B cell (primary cell): ENCODE measurements around the gene NUPR1. TPM values are rescaled to one million over a fixed set of nuclear protein-coding genes. Genes with fewer than 3 reads are reported as not detected.

Experiments
- ATAC-seq: fragments of 200-7000 bp; cut with Tn5 transposase; one replicate; pipeline ENCODE4 v1.10.0; 2021; ENCODE audit warnings: low read depth, mild to moderate bottlenecking, moderate number of reproducible peaks, moderate library complexity
- CTCF ChIA-PET: fragments of 350-600 bp; sonication (Branson Sonifier 250); formaldehyde crosslinking; loops from one replicate; lab custom pipeline; 2021; ENCODE audit warnings: antibody characterized with exemption, inconsistent platforms; lab: Charles Lee
- POLR2A ChIA-PET: fragments of 350-600 bp; sonication (Branson Sonifier 250); formaldehyde crosslinking; loops from one replicate; lab custom pipeline; 2021; ENCODE audit warnings: antibody characterized with exemption; lab: Charles Lee
- DNase-seq: peaks from one replicate; pipeline ENCODE4 v3.0.0; 2013
- H2AFZ ChIP-seq: 2 replicates; pipeline ENCODE4 v1.6.1; 2012; ENCODE audit warnings: mild to moderate bottlenecking, low read depth, low read length; ENCODE audit not compliant: insufficient read depth, poor library complexity, severe bottlenecking
- H3K27ac ChIP-seq, 2 donors: 1 replicate in 1 of 2; 2 replicates in 1 of 2; pipeline ENCODE4 v1.5.1; 2012 to 2013; ENCODE audit warnings: low read length in 2 of 2, mild to moderate bottlenecking in 2 of 2, moderate library complexity in 1 of 2
- H3K27me3 ChIP-seq, 4 experiments: fragments of 200-600 bp in 1 of 4; sonication (generic) in 1 of 4; replicated peaks in 1 of 4; 1 replicate in 2 of 4; 2 replicates in 2 of 4; pipeline versions ENCODE4 v1.6.1 to v1.7.0; 2013 to 2016; ENCODE audit warnings: low read length in 3 of 4, mild to moderate bottlenecking in 2 of 4, mixed read lengths in 1 of 4, moderate library complexity in 1 of 4; ENCODE audit not compliant: insufficient read depth in 4 of 4, control insufficient read depth in 3 of 4; ENCODE audit errors: control extremely low read depth in 1 of 4
- H3K36me3 ChIP-seq, 2 experiments: replicated peaks in 1 of 2; 1 replicate in 1 of 2; 2 replicates in 1 of 2; pipeline versions ENCODE4 v1.6.1 to v1.7.1; 2013; ENCODE audit warnings: low read length in 1 of 2; ENCODE audit not compliant: insufficient read depth in 2 of 2, control insufficient read depth in 1 of 2; ENCODE audit errors: control extremely low read depth in 1 of 2, extremely low read depth in 1 of 2
- H3K4me1 ChIP-seq, 2 donors: fragments of 200-600 bp in 1 of 2; sonication (generic) in 1 of 2; 1 replicate in 1 of 2; 2 replicates in 1 of 2; pipeline versions ENCODE4 v1.5.1 to v1.6.1; 2013 to 2017; ENCODE audit warnings: low read length in 2 of 2; ENCODE audit not compliant: control insufficient read depth in 2 of 2, insufficient read depth in 2 of 2
- H3K4me2 ChIP-seq: replicated peaks from 2 replicates; pipeline ENCODE3; 2012; ENCODE audit warnings: mild to moderate bottlenecking, low read depth, low read length; ENCODE audit not compliant: poor library complexity, severe bottlenecking
- H3K4me3 ChIP-seq, 5 experiments: fragments of 200-600 bp in 1 of 5; sonication (generic) in 1 of 5; 1 replicate in 3 of 5; 2 replicates in 2 of 5; pipeline versions ENCODE4 v1.5.1 to v1.7.0; 2011 to 2016; ENCODE audit warnings: low read length in 4 of 5, mild to moderate bottlenecking in 4 of 5, low read depth in 2 of 5, control low read depth in 1 of 5, moderate library complexity in 1 of 5; ENCODE audit not compliant: insufficient read depth in 1 of 5; ENCODE audit errors: control extremely low read depth in 1 of 5, extremely low read depth in 1 of 5
- H3K79me2 ChIP-seq: fragments of 200-600 bp; sonication (generic); one replicate; pipeline ENCODE4 v1.6.0; 2016; ENCODE audit warnings: low read length; ENCODE audit not compliant: control insufficient read depth, insufficient read depth
- H3K9ac ChIP-seq: fragments of 200-600 bp; sonication (generic); 2 replicates; pipeline ENCODE4 v1.6.1; 2017; ENCODE audit warnings: mild to moderate bottlenecking, low read length, moderate library complexity
- H3K9me3 ChIP-seq, 3 donors: one replicate each; pipeline versions ENCODE4 v1.6.1 to v1.7.1; 2013; ENCODE audit warnings: low read length in 2 of 3; ENCODE audit not compliant: control insufficient read depth in 2 of 3, insufficient read depth in 1 of 3; ENCODE audit errors: control extremely low read depth in 1 of 3
- H4K20me1 ChIP-seq: 2 replicates; pipeline ENCODE4 v1.6.0; 2012; ENCODE audit warnings: mild to moderate bottlenecking, low read length; ENCODE audit not compliant: insufficient read depth, control insufficient read depth, poor library complexity, severe bottlenecking
- H3K27ac Mint-ChIP-seq: one replicate; pipeline ENCODE4 v1.8.0; 2021; ENCODE audit warnings: mixed read lengths
- H3K27me3 Mint-ChIP-seq: one replicate; pipeline ENCODE4 v1.8.0; 2021; ENCODE audit warnings: mixed read lengths
- H3K4me1 Mint-ChIP-seq: one replicate; pipeline ENCODE4 v1.8.0; 2021; ENCODE audit warnings: mixed read lengths
- H3K4me3 Mint-ChIP-seq: one replicate; pipeline ENCODE4 v1.8.0; 2021; ENCODE audit warnings: mixed read lengths
- H3K9me3 Mint-ChIP-seq: one replicate; pipeline ENCODE4 v1.8.0; 2022; ENCODE audit warnings: mixed read lengths; ENCODE audit not compliant: insufficient read depth
- CTCF ChIP-seq: fragments of 200-600 bp; IDR thresholded peaks from one replicate; pipeline ENCODE4 v1.8.0; 2022; ENCODE audit warnings: antibody characterized with exemption, mild to moderate bottlenecking
- EZH2 ChIP-seq: IDR thresholded peaks from 2 replicates; pipeline ENCODE4 v1.6.1; 2012; ENCODE audit warnings: borderline replicate concordance, low read depth, mild to moderate bottlenecking, moderate library complexity, low read length; ENCODE audit not compliant: insufficient read depth, poor library complexity, severe bottlenecking
- WGBS: methylation state at CpG from one replicate; pipeline ENCODE4 v1.1.5; 2013; ENCODE audit warnings: missing lambda C conversion rate; ENCODE audit not compliant: insufficient coverage; 5-methylcytosine and 5-hydroxymethylcytosine counted together
- intact Hi-C: fragments of 100-400 bp; cut with micrococcal nuclease; formaldehyde crosslinking; loops from one replicate; pipeline ENCODE4 v1.10.0; 2022
- polyA plus RNA-seq: library from polyadenylated mRNA; depleted of rRNA; stranded (reverse); fragments of >200 nt; gene quantifications from 2 replicates; pipeline ENCODE4 v1.2.3, GENCODE V29; 2012
- total RNA-seq, 2 donors: library from RNA; stranded (reverse); fragments of 120-200 nt in 1 of 2; gene quantifications; 1 replicate in 1 of 2; 2 replicates in 1 of 2; pipeline versions ENCODE4 v1.2.3 to v1.2.4, GENCODE V29; 2013 to 2022

Gene NUPR1
- total and polyA plus RNA-seq, 2 donors (not counting 1 experiment from before 2014, with no cell fraction given) = not detected

GRCh38 chr16:28503470-28504259 is 35.1 kb downstream of the NUPR1 start:
- intact Hi-C loops = no loop called here
- Mint-ChIP-seq H3K4me1 (peaks cover 33% of the 10 kb centered on the region), H3K27ac (peak overlapping the region; percentile 32), H3K9me3 (no peaks in the 10 kb centered on the region), H3K27me3 (peaks cover 5% of the 10 kb centered on the region), H3K4me3 (no peak overlapping the region)
- ATAC-seq (no peak), DNase-seq (no peak)
- H3K27ac ChIP-seq = no peak overlapping the region
- no peaks in the 10 kb centered on the region for H4K20me1 ChIP-seq
- no peak overlapping the region for H3K4me2 ChIP-seq
- H3K4me1 ChIP-seq = peaks cover 10 to 26% of the 10 kb centered on the region in 2 donors
- 80% methylated on average over 8 of the region's 15 CpGs for WGBS
- no peak overlapping the region for H3K4me3 ChIP-seq
- ChIA-PET CTCF (no interaction called here), POLR2A (no interaction called here)
- H2AFZ ChIP-seq = no peak overlapping the region
- peaks cover 0 to 10% (median 0%) of the 10 kb centered on the region in 3 donors for H3K9me3 ChIP-seq
- H3K27me3 ChIP-seq = peaks cover 0 to 5% (median 0%) of the 10 kb centered on the region in 4 experiments
- no peak overlapping the region for H3K9ac ChIP-seq
- no peaks in the 10 kb centered on the region for H3K79me2 ChIP-seq
- no peaks in the 10 kb centered on the region for H3K36me3 ChIP-seq
- TF ChIP-seq EZH2 (no peak), CTCF (no peak)

GRCh38 chr16:28502290-28502689 is 36.5 kb downstream of the NUPR1 start:
- peaks cover 5% of the 10 kb centered on the region for H3K27me3 Mint-ChIP-seq
- peaks cover 0 to 4% (median 0%) of the 10 kb centered on the region in 3 donors for H3K9me3 ChIP-seq
- H4K20me1 ChIP-seq = no peaks in the 10 kb centered on the region
- no peak overlapping the region for H3K27ac Mint-ChIP-seq
- no peak for TF ChIP-seq CTCF
- TF ChIP-seq EZH2 = no peak
- no peak overlapping the region for H3K4me2 ChIP-seq
- H3K9ac ChIP-seq = no peak overlapping the region
- no peaks in the 10 kb centered on the region for H3K9me3 Mint-ChIP-seq
- ATAC-seq = no peak
- H3K27me3 ChIP-seq = peaks cover 0 to 5% (median 0%) of the 10 kb centered on the region in 4 experiments
- intact Hi-C loops = no loop called here
- CTCF ChIA-PET = no interaction called here
- peaks cover 0 to 13% of the 10 kb centered on the region in 2 donors for H3K4me1 ChIP-seq
- H3K4me1 Mint-ChIP-seq = peaks cover 23% of the 10 kb centered on the region
- H3K79me2 ChIP-seq = no peaks in the 10 kb centered on the region
- POLR2A ChIA-PET = no interaction called here
- no peak overlapping the region for H3K4me3 ChIP-seq
- 92% methylated on average over 2 of the region's 2 CpGs for WGBS
- H3K4me3 Mint-ChIP-seq = no peak overlapping the region
- no peak overlapping the region for H2AFZ ChIP-seq
- no peak overlapping the region for H3K27ac ChIP-seq
- H3K36me3 ChIP-seq = no peaks in the 10 kb centered on the region
- DNase-seq = no peak
